Caco-2 (cell line): ENCODE data around the gene PRDM11. TPM values are rescaled to one million over a fixed set of nuclear protein-coding genes. Genes with fewer than 3 reads are reported as not detected.

Experiments used
- BruUV-seq: library from RNA; stranded (reverse); fragments of 400-500 nt; replicated peaks from 2 replicates; lab custom pipeline; 2021; lab: Mats Ljungman, UMichigan
- CTCF ChIA-PET: fragments of 300-600 bp; sonication (Branson Sonifier 250); formaldehyde crosslinking; loops from one replicate; lab custom pipeline; 2022; ENCODE audit warnings: antibody characterized with exemption; lab: Charles Lee
- POLR2A ChIA-PET: fragments of 300-600 bp; sonication (Branson Sonifier 250); formaldehyde crosslinking; loops from one replicate; lab custom pipeline; 2022; ENCODE audit warnings: antibody characterized with exemption; lab: Charles Lee
- DNase-seq, 2 experiments: peaks; one replicate each; pipeline versions ENCODE4 v3.0.0 to v3.0.0-alpha.2; 2020 to 2022
- H3K27me3 ChIP-seq: replicated peaks from 2 replicates; pipeline ENCODE4 v1.6.0; 2011; ENCODE audit warnings: low read length; ENCODE audit not compliant: control insufficient read depth, insufficient read depth
- H3K36me3 ChIP-seq: 2 replicates; pipeline ENCODE4 v1.5.1; 2011; ENCODE audit warnings: low read length; ENCODE audit not compliant: control insufficient read depth, insufficient read depth
- H3K4me1 ChIP-seq: fragments of 250-450 bp; sonication (Bioruptor Pico); 2 replicates; pipeline ENCODE4 v1.5.1; 2020; ENCODE audit warnings: mild to moderate bottlenecking
- H3K4me3 ChIP-seq: 2 replicates; pipeline ENCODE4 v1.5.1; 2011; ENCODE audit warnings: low read depth, mild to moderate bottlenecking, control low read depth, low read length
- H3K9me3 ChIP-seq: fragments of 250-450 bp; sonication (Bioruptor Pico); 2 replicates; pipeline ENCODE4 v1.5.1; 2020; ENCODE audit warnings: mild to moderate bottlenecking, moderate library complexity
- H3K27ac Mint-ChIP-seq: one replicate; pipeline ENCODE4 v1.8.0; 2022; ENCODE audit warnings: mixed read lengths; ENCODE audit not compliant: unreplicated experiment
- H3K27me3 Mint-ChIP-seq: one replicate; pipeline ENCODE4 v1.8.0; 2022; ENCODE audit warnings: mixed read lengths; ENCODE audit not compliant: insufficient read depth, unreplicated experiment
- H3K36me3 Mint-ChIP-seq: one replicate; pipeline ENCODE4 v1.8.0; 2022; ENCODE audit warnings: mild to moderate bottlenecking, mixed read lengths; ENCODE audit not compliant: insufficient read depth, unreplicated experiment
- H3K4me1 Mint-ChIP-seq: one replicate; pipeline ENCODE4 v1.8.0; 2022; ENCODE audit warnings: low read depth, mixed read lengths; ENCODE audit not compliant: unreplicated experiment
- H3K4me3 Mint-ChIP-seq: one replicate; pipeline ENCODE4 v1.8.0; 2022; ENCODE audit warnings: mild to moderate bottlenecking, moderate library complexity, mixed read lengths; ENCODE audit not compliant: unreplicated experiment
- H3K9me3 Mint-ChIP-seq: one replicate; pipeline ENCODE4 v1.8.0; 2022; ENCODE audit warnings: mixed read lengths; ENCODE audit not compliant: unreplicated experiment
- CTCF ChIP-seq, 2 experiments: fragments of 200-600 bp in 1 of 2; IDR thresholded peaks; 1 replicate in 1 of 2; 2 replicates in 1 of 2; pipeline versions ENCODE4 v1.5.1 to v1.8.0; 2011 to 2022; ENCODE audit warnings: antibody characterized with exemption in 1 of 2, control low read depth in 1 of 2, inconsistent platforms in 1 of 2, low read depth in 1 of 2, low read length in 1 of 2, mild to moderate bottlenecking in 1 of 2, moderate library complexity in 1 of 2; ENCODE audit not compliant: insufficient read depth in 1 of 2, severe bottlenecking in 1 of 2, unreplicated experiment in 1 of 2
- intact Hi-C: fragments of 100-400 bp; cut with micrococcal nuclease; formaldehyde crosslinking; loops from one replicate; pipeline ENCODE4 v1.10.0; 2022; ENCODE audit not compliant: unreplicated experiment
- total RNA-seq: library from RNA; stranded (reverse); gene quantifications from 2 replicates; pipeline ENCODE4 v1.2.3, GENCODE V29; 2022

The PRDM11 gene
- total RNA-seq, 1 experiment from 2014 or later = 11.8 TPM

DNA sequence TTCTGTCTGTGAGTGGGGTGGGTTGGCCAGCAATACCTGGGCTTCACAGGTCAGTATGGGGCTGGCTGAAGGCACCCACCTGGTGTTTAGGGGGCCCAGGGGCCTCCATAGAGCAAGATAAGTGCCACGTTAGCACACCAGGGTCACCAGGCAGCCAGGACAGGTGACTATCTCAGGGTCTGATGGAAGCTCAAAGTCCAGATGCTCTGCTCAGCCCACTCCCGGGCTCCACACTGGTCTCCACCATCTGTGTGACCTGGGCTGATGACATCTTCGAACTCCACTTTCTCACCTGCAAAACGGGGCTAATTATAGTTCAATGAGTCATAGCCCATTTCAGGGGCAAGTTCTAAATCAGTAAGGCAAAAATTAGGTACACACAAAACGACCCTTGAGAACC, 39.4 kb upstream of the PRDM11 start:
- no peak for DNase-seq
- BruUV-seq = no TSS peak
- Mint-ChIP-seq H3K27me3 (peaks cover 3% of the 10 kb centered on the region), H3K9me3 (no peaks in the 10 kb centered on the region), H3K4me1 (no peaks in the 10 kb centered on the region), H3K36me3 (no peaks in the 10 kb centered on the region), H3K4me3 (no peak overlapping the region), H3K27ac (no peak overlapping the region)
- no peaks in the 10 kb centered on the region for H3K9me3 ChIP-seq
- H3K36me3 ChIP-seq = no peaks in the 10 kb centered on the region
- intact Hi-C loops = loop anchor here (10.0 kb wide), 1 partner anchor 482 kb away; no protein-coding TSS in a partner anchor
- POLR2A ChIA-PET = no interaction called here
- TF ChIP-seq CTCF (IDR thresholded peaks at IDR 0.05; ENCODE audit: insufficient read depth in 1 of 2, low read depth in 1 of 2, low read length in 1 of 2, severe bottlenecking in 1 of 2, unreplicated experiment in 1 of 2) = no peak
- CTCF ChIA-PET = interaction anchor here (4.4 to 8.2 kb wide), 2 partner anchors 170 to 179 kb away, joined by 54 to 168 read pairs; no protein-coding TSS in a partner anchor
- no peak overlapping the region for H3K4me3 ChIP-seq
- no peaks in the 10 kb centered on the region for H3K27me3 ChIP-seq
- H3K4me1 ChIP-seq = peaks cover 9% of the 10 kb centered on the region; the same call in 1 of the 2 replicates

GRCh38 chr11:45108070-45109064, 38.1 kb upstream of the PRDM11 start:
- Histone ChIP-seq H3K9me3 (no peaks in the 10 kb centered on the region), H3K4me3 (no peak overlapping the region), H3K4me1 (peaks cover 9% of the 10 kb centered on the region; the same call in 1 of the 2 replicates), H3K27me3 (no peaks in the 10 kb centered on the region), H3K36me3 (no peaks in the 10 kb centered on the region)
- H3K4me3 Mint-ChIP-seq = no peak overlapping the region
- H3K9me3 Mint-ChIP-seq = no peaks in the 10 kb centered on the region
- ChIA-PET CTCF (interaction anchor here (0.6 to 1.1 kb wide), 4 partner anchors 25 to 172 kb away, joined by 3 to 5 read pairs (median 4); no protein-coding TSS in a partner anchor), POLR2A (no interaction called here)
- no peaks in the 10 kb centered on the region for H3K4me1 Mint-ChIP-seq
- no peak overlapping the region for H3K27ac Mint-ChIP-seq
- H3K27me3 Mint-ChIP-seq = peaks cover 4% of the 10 kb centered on the region
- intact Hi-C loops = loop anchor here (10.0 kb wide), 1 partner anchor 484 kb away; no protein-coding TSS in a partner anchor
- no TSS peak for BruUV-seq
- no peak for DNase-seq
- H3K36me3 Mint-ChIP-seq = no peaks in the 10 kb centered on the region
- no peak for TF ChIP-seq CTCF (IDR thresholded peaks at IDR 0.05; ENCODE audit: insufficient read depth in 1 of 2, low read depth in 1 of 2, low read length in 1 of 2, severe bottlenecking in 1 of 2, unreplicated experiment in 1 of 2)

DNA sequence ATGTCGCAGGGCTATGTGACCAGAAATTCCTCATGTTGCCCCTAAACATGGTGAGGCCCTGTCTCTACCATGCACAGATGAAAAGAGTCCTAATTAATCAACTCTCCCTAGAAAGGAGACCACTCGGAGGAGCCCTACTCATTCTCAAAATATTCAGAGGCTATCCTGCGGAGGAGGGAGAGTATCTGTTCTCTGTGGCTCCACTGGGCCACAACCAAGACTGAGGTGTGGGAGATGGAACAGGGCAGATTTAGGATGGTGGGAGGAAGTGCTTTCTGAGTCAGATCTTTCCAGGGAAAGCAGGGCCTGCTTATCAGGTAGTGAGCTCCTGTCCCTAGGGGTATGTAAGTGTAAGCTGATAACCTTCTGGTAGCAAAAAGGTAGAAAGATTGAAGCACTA, 37.0 kb upstream of the PRDM11 start:
- no peak overlapping the region for H3K4me3 Mint-ChIP-seq
- intact Hi-C loops = loop anchor here (10.0 kb wide), 1 partner anchor 485 kb away; no protein-coding TSS in a partner anchor
- no peaks in the 10 kb centered on the region for H3K36me3 ChIP-seq
- no peak for TF ChIP-seq CTCF (IDR thresholded peaks at IDR 0.05; ENCODE audit: insufficient read depth in 1 of 2, low read depth in 1 of 2, low read length in 1 of 2, severe bottlenecking in 1 of 2, unreplicated experiment in 1 of 2)
- no peaks in the 10 kb centered on the region for H3K9me3 ChIP-seq
- no peaks in the 10 kb centered on the region for H3K4me1 Mint-ChIP-seq
- H3K9me3 Mint-ChIP-seq = no peaks in the 10 kb centered on the region
- CTCF ChIA-PET = interaction anchor here (1.7 to 2.1 kb wide), 2 partner anchors 143 to 182 kb away, joined by 8 to 10 read pairs; no protein-coding TSS in a partner anchor
- POLR2A ChIA-PET = no interaction called here
- no peak overlapping the region for H3K4me3 ChIP-seq
- DNase-seq = no peak
- H3K27me3 Mint-ChIP-seq = peaks cover 5% of the 10 kb centered on the region
- H3K27ac Mint-ChIP-seq = no peak overlapping the region
- BruUV-seq = no TSS peak
- H3K27me3 ChIP-seq = no peaks in the 10 kb centered on the region
- H3K36me3 Mint-ChIP-seq = no peaks in the 10 kb centered on the region
- H3K4me1 ChIP-seq = peaks cover 9% of the 10 kb centered on the region; the same call in 1 of the 2 replicates
